Effector memory CD8-positive, alpha-beta T cell (primary cell): ENCODE measurements around the gene C10orf62.
A peak's percentile ranks its signal among the peaks of the same experiment; 100 is the strongest.

ENCODE experiments used
- ATAC-seq: fragments of 150-1000 bp; cut with Tn5 transposase; replicated peaks from 2 replicates; pipeline ENCODE4 v1.10.0; 2021; ENCODE audit warnings: mild to moderate bottlenecking, moderate library complexity
- DNase-seq, 3 experiments: peaks; one replicate each; pipeline ENCODE4 v3.0.0; 2021
- H3K27ac Mint-ChIP-seq, 2 donors: one replicate each; pipeline ENCODE4 v1.8.0; 2022; ENCODE audit warnings: mild to moderate bottlenecking in 2 of 2, mixed read lengths in 2 of 2, moderate library complexity in 2 of 2
- H3K27me3 Mint-ChIP-seq, 2 donors: one replicate each; pipeline ENCODE4 v1.8.0; 2022; ENCODE audit warnings: mixed read lengths in 2 of 2
- H3K36me3 Mint-ChIP-seq: one replicate; pipeline ENCODE4 v1.8.0; 2022; ENCODE audit warnings: mild to moderate bottlenecking, moderate library complexity, mixed read lengths; ENCODE audit not compliant: insufficient read depth
- H3K4me1 Mint-ChIP-seq, 2 donors: one replicate each; pipeline ENCODE4 v1.8.0; 2022; ENCODE audit warnings: low read depth in 2 of 2, mixed read lengths in 2 of 2
- H3K4me3 Mint-ChIP-seq, 2 donors: one replicate each; pipeline ENCODE4 v1.8.0; 2022; ENCODE audit warnings: mild to moderate bottlenecking in 2 of 2, mixed read lengths in 2 of 2, moderate library complexity in 2 of 2
- H3K9me3 Mint-ChIP-seq, 2 donors: one replicate each; pipeline ENCODE4 v1.8.0; 2022; ENCODE audit warnings: mixed read lengths in 2 of 2

Gene C10orf62

GRCh38 chr10:97584798-97585438 lies 4.6 kb upstream of the C10orf62 start:
- H3K4me1 Mint-ChIP-seq: peaks cover 0 to 5% of the 10 kb centered on the region in 2 donors
- H3K9me3 Mint-ChIP-seq: no peaks in the 10 kb centered on the region
- H3K27me3 Mint-ChIP-seq: no peaks in the 10 kb centered on the region
- H3K4me3 Mint-ChIP-seq: no peak overlapping the region
- no peak overlapping the region for H3K27ac Mint-ChIP-seq
- DNase-seq (no peak), ATAC-seq (no peak)
- no peaks in the 10 kb centered on the region for H3K36me3 Mint-ChIP-seq

- no peak for ATAC-seq
- Mint-ChIP-seq H3K27ac (no peak overlapping the region), H3K27me3 (no peaks in the 10 kb centered on the region)
Observed at GRCh38 chr10:97585439-97585811, 4.1 kb upstream of the C10orf62 start.

GRCh38 chr10:97587183-97587582 lies 2.3 kb upstream of the C10orf62 start:
- Mint-ChIP-seq H3K27ac (no peak overlapping the region), H3K4me1 (peaks cover 7 to 17% of the 10 kb centered on the region in 2 donors), H3K27me3 (no peaks in the 10 kb centered on the region), H3K36me3 (no peaks in the 10 kb centered on the region), H3K4me3 (no peak overlapping the region), H3K9me3 (no peaks in the 10 kb centered on the region)
- no peak for ATAC-seq
- no peak for DNase-seq

More at GRCh38 chr10:97585439-97585811, 4.1 kb upstream of the C10orf62 start:
- no peaks in the 10 kb centered on the region for H3K9me3 Mint-ChIP-seq
- no peaks in the 10 kb centered on the region for H3K36me3 Mint-ChIP-seq
- H3K4me3 Mint-ChIP-seq: no peak overlapping the region
- peaks cover 4 to 9% of the 10 kb centered on the region in 2 donors for H3K4me1 Mint-ChIP-seq
- no peak for DNase-seq

- peak overlapping the region; percentile 71 for H3K27ac Mint-ChIP-seq
- H3K4me1 Mint-ChIP-seq: peaks cover 7 to 17% of the 10 kb centered on the region in 2 donors
- no peaks in the 10 kb centered on the region for H3K27me3 Mint-ChIP-seq
- H3K4me3 Mint-ChIP-seq: peak overlapping the region; percentile 23 to 52
- H3K9me3 Mint-ChIP-seq: no peaks in the 10 kb centered on the region
- ATAC-seq: peak; percentile 91
- DNase-seq: peak; percentile 11 to 21 (median 18)
- H3K36me3 Mint-ChIP-seq: no peaks in the 10 kb centered on the region
Observed at GRCh38 chr10:97590082-97590747, 694 bp downstream of the C10orf62 start.

- H3K27ac Mint-ChIP-seq: peak overlapping the region; percentile 71
- peaks cover 7 to 17% of the 10 kb centered on the region in 2 donors for H3K4me1 Mint-ChIP-seq
- ATAC-seq (no peak), DNase-seq (no peak)
- H3K4me3 Mint-ChIP-seq: peak overlapping the region; percentile 23 to 52
- H3K36me3 Mint-ChIP-seq: no peaks in the 10 kb centered on the region
- H3K27me3 Mint-ChIP-seq: no peaks in the 10 kb centered on the region
- H3K9me3 Mint-ChIP-seq: no peaks in the 10 kb centered on the region
Observed at GRCh38 chr10:97590748-97591495, 1.4 kb downstream of the C10orf62 start.

- Mint-ChIP-seq H3K9me3 (no peaks in the 10 kb centered on the region), H3K27me3 (no peaks in the 10 kb centered on the region), H3K27ac (no peak overlapping the region), H3K4me3 (no peak overlapping the region), H3K36me3 (no peaks in the 10 kb centered on the region), H3K4me1 (peaks cover 7 to 17% of the 10 kb centered on the region in 2 donors)
- DNase-seq (no peak), ATAC-seq (no peak)
Observed at GRCh38 chr10:97593421-97593820, 3.9 kb downstream of the C10orf62 start.

- no peaks in the 10 kb centered on the region for H3K9me3 Mint-ChIP-seq
- no peaks in the 10 kb centered on the region for H3K36me3 Mint-ChIP-seq
- peaks cover 0 to 2% of the 10 kb centered on the region in 2 donors for H3K4me1 Mint-ChIP-seq
- H3K27me3 Mint-ChIP-seq: no peaks in the 10 kb centered on the region
- H3K27ac Mint-ChIP-seq: peak overlapping the region; percentile 41 to 68
- no peak for ATAC-seq
- H3K4me3 Mint-ChIP-seq: no peak overlapping the region
- DNase-seq: no peak
Observed at GRCh38 chr10:97596101-97597082, 6.9 kb downstream of the C10orf62 start.

GRCh38 chr10:97597778-97598177 lies 8.3 kb downstream of the C10orf62 start:
- ATAC-seq (no peak), DNase-seq (no peak)
- H3K4me3 Mint-ChIP-seq: no peak overlapping the region
- no peaks in the 10 kb centered on the region for H3K9me3 Mint-ChIP-seq
- H3K36me3 Mint-ChIP-seq: no peaks in the 10 kb centered on the region
- peak overlapping the region in 1 of 2 donors; percentile 41 for H3K27ac Mint-ChIP-seq
- H3K27me3 Mint-ChIP-seq: no peaks in the 10 kb centered on the region
- no peaks in the 10 kb centered on the region for H3K4me1 Mint-ChIP-seq

- Mint-ChIP-seq H3K4me1 (no peaks in the 10 kb centered on the region), H3K9me3 (no peaks in the 10 kb centered on the region), H3K4me3 (no peak overlapping the region), H3K27me3 (no peaks in the 10 kb centered on the region), H3K36me3 (no peaks in the 10 kb centered on the region), H3K27ac (no peak overlapping the region)
- DNase-seq: no peak
- ATAC-seq: no peak
Observed at GRCh38 chr10:97598407-97599271, 9.1 kb downstream of the C10orf62 start.

- Mint-ChIP-seq H3K27me3 (no peaks in the 10 kb centered on the region), H3K4me1 (no peaks in the 10 kb centered on the region), H3K36me3 (no peaks in the 10 kb centered on the region), H3K27ac (no peak overlapping the region), H3K9me3 (no peaks in the 10 kb centered on the region), H3K4me3 (no peak overlapping the region)
- ATAC-seq (no peak), DNase-seq (no peak)
Observed at GRCh38 chr10:97599272-97599619, 9.7 kb downstream of the C10orf62 start.

- Mint-ChIP-seq H3K4me3 (no peak overlapping the region), H3K9me3 (no peaks in the 10 kb centered on the region), H3K36me3 (no peaks in the 10 kb centered on the region), H3K27me3 (no peaks in the 10 kb centered on the region), H3K4me1 (no peaks in the 10 kb centered on the region), H3K27ac (no peak overlapping the region)
- ATAC-seq (no peak), DNase-seq (no peak)
Observed at GRCh38 chr10:97600616-97601015, 11.1 kb downstream of the C10orf62 start.
